GM12865 (cell line): ENCODE measurements around the gene PHLDB2.

Experiments used
- DNase-seq: peaks from one replicate; pipeline ENCODE4 v3.0.0; 2010; ENCODE audit warnings: low read depth
- H3K4me3 ChIP-seq: 2 replicates; pipeline ENCODE4 v1.5.1; 2011; ENCODE audit warnings: mild to moderate bottlenecking, low read depth, low read length, control low read depth
- TF ChIP-seq, protein P1 (sequence below): IDR thresholded peaks from 2 replicates; pipeline ENCODE4 v1.5.1; 2011; ENCODE audit warnings: low read length, control low read depth, low read depth, inconsistent platforms; ENCODE audit not compliant: insufficient read depth; ENCODE audit errors: missing control alignments

Gene PHLDB2

GRCh38 chr3:111978583-111979433, 119.7 kb downstream of the PHLDB2 start, which contains the start of gene ABHD10:
Gene ABHD10 (plus strand): TSS chr3:111979026. CDS start chr3:111979062, 36 bp downstream.
- H3K4me3 ChIP-seq, result peak within 1 kb of the TSS; percentile 97
- TF ChIP-seq, protein P1, sequence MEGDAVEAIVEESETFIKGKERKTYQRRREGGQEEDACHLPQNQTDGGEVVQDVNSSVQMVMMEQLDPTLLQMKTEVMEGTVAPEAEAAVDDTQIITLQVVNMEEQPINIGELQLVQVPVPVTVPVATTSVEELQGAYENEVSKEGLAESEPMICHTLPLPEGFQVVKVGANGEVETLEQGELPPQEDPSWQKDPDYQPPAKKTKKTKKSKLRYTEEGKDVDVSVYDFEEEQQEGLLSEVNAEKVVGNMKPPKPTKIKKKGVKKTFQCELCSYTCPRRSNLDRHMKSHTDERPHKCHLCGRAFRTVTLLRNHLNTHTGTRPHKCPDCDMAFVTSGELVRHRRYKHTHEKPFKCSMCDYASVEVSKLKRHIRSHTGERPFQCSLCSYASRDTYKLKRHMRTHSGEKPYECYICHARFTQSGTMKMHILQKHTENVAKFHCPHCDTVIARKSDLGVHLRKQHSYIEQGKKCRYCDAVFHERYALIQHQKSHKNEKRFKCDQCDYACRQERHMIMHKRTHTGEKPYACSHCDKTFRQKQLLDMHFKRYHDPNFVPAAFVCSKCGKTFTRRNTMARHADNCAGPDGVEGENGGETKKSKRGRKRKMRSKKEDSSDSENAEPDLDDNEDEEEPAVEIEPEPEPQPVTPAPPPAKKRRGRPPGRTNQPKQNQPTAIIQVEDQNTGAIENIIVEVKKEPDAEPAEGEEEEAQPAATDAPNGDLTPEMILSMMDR, result no peak
- DNase-seq, result peak; percentile 98

GRCh38 chr3:111979434-111980038, 120.5 kb downstream of the PHLDB2 start:
- TF ChIP-seq, protein P1, result no peak
- DNase-seq, result peak; percentile 37
- H3K4me3 ChIP-seq, result peak overlapping the region; percentile 97

- no peak overlapping the region for H3K4me3 ChIP-seq
- TF ChIP-seq, protein P1, result no peak
- DNase-seq, result no peak
These were observed 121.8 kb downstream of the PHLDB2 start for GRCh38 chr3:111980716-111981456.

DNA sequence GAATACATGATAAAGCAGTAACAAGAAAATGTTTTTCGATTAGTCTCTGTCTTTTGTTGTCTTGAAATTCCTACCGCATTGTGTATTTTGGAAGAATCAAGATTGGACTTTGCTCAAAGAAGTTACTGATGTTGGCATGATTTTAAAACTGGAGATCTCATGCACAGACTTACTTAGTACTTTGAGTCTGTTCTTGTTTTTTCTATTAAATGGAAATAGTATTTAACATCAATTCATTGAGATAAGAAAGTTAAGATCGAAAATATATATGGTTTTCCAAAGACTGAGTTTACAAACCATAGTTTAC, 122.3 kb downstream of the PHLDB2 start:
- no peak for DNase-seq
- TF ChIP-seq, protein P1, result no peak
- no peak overlapping the region for H3K4me3 ChIP-seq

DNA sequence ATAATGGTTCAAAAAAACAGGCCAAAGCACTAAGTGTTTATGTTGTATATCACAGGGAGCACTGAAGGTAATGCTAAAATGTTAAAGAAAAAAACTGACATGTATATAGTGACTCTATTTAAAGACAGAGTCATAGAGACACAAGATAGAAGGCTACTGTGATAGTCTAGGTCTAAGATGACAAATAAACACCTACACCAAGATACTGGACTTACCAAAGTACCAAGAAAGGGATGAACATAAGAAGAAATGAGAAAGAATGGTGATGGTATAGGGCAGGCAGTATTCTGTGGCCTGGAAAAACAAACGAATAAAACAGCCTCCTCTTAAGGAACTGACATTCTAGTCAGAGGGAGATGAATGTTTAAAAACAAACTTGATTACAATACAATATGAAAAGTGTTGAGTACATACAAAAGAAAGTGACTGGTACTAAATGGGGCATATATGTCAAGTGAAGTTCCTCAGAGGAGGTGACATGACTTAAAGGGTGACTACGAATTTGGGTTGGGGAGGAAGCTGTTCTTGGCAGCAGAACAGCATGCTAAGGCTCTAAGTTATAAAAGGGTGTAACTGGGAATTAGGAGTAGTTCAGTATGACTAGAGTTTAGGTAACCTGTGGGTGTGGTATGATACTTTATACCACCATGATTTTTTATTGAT, 125.7 kb downstream of the PHLDB2 start:
- no peak for DNase-seq
- TF ChIP-seq, protein P1, result no peak
- no peak overlapping the region for H3K4me3 ChIP-seq

GRCh38 chr3:111986800-111987199, 127.7 kb downstream of the PHLDB2 start:
- DNase-seq, result no peak
- TF ChIP-seq, protein P1, result no peak
- no peak overlapping the region for H3K4me3 ChIP-seq
